ENCODE data around the gene RASA2.

RASA2 gene

DNA sequence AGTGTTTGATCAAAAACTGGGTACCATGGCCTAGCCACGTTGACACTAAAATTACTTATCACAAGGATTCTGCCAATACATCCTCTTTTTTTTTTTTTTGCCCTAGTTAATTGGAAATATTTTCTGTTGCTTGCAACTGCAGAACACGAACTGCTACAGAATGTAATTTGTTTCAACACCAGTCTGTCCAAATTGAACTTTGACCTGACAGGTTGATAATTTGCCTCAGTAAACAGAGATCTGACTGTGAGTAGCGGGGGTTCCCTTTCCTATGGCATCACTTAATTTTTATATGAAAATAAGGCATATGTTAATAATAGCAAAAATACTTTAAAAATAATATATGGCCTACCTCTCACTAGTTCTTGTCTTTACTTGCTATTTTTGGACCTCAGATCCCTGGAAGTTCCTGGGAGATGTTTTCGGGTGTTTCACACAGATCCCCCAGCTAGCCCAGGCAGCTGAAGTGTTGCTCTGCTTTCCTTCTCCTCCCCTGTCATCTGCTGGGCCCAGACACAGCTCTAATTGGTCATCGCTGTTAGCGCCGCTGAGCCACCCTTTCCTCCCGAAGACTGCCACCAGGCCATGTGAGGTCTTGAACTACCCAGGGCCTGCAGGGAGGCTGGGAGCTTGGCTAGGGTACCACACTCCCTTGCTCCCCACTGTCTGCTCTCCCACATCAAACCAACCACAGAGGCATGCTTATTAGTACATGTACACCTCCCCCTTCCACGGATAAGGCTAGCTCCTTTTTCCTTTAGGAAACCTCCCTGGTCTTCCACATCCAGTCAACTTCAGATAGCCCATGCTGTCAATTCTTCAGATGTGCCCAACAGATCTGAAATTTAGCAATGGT, 161.5 kb downstream of the RASA2 start:
- DNase-seq = no peak

DNA sequence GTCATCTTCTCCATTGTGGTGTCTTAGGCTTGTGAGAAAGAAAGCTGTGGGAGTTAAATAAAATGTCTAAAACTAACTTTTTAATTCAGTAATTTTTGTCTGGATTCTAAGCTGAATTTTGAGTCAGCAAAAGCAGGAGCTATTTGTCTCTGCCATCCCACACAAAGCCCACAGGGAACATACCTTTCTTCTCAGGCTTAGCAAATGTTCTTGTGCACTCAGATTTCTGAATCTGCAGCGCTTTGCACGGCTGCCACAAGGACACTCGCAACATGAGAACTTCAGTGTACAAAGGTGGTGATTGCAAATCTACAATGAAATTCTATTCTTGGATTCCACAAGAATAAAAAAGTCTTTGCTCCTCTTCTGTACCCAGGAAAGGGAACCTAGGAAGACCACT, 163.0 kb downstream of the RASA2 start:
- no peak for DNase-seq

DNA sequence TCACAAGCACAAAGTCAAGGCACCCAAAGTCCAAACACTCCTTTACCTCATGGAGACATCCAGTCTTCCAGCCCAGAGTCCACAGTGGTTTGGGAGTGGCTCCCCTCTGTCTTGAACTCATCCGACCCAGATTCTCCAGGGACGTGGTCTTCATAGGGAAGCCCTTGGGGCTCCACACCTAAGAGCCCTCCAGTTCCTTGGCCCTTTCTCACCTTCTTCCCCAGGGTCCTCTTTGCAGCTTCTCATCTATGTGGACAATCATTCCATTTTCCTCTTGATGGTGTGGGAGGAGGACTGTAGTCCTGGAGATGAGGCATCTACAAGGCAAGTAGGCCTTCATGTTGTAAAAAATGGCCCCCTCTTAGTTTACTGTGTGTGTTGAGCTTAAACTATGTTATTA, 164.0 kb downstream of the RASA2 start:
- no peak for DNase-seq

DNA sequence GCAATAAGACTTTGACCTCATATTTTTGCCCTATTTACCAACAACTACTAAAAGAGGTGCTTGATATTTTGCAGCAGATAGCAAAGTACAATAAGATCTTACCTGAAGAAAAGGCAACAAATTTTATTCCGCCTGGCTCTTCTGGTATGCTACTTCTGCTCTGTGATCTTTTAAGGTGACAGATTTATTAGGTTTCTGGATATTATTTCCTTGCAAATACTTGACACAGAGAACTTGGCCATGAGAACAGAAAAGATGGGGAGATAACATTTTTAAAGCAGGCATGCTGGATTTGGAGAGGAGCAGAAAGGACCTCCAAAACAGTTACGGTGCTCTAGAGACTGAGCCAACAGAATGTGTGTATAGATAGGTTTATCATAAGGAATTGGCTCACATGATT, 164.6 kb downstream of the RASA2 start:
- DNase-seq = no peak

DNA sequence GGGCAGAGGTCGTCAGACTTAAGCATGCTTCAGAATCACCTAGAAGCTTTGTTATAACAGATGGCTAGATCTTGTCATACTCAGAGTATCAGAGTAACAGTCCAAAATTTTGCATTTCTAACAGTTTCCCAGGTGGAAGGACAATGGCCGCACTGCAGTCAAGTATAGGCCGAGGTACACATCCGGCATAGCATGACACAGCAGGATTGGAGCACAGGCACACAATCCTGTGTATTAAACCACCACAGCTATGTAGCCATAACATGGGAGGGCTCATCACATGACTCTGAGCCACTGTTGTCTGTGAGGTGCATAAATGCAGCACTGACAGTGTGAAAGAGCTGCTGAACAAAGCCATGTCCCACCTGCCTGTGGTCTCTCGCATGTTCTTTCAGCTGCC, 165.5 kb downstream of the RASA2 start:
- DNase-seq = no peak

DNA sequence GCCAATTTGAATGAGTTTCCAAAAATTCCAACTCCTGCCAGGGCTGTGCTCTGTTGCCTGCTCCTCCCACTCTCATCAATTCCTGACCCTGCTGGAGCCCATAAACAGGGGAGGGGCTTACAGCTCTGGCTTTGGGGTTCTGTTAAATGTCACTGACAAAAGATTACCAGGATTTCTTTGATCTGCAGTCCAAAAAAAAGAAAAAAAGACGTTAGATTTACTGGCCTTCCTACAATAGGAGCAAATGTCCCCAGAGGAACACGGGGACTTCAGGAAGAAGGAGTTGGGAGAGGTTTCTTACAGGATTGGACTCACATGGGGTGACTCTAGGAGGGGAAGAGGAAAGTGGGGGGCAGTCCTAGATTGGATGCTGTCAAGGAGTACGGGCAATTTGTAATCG, 167.0 kb downstream of the RASA2 start:
- DNase-seq = no peak

DNA sequence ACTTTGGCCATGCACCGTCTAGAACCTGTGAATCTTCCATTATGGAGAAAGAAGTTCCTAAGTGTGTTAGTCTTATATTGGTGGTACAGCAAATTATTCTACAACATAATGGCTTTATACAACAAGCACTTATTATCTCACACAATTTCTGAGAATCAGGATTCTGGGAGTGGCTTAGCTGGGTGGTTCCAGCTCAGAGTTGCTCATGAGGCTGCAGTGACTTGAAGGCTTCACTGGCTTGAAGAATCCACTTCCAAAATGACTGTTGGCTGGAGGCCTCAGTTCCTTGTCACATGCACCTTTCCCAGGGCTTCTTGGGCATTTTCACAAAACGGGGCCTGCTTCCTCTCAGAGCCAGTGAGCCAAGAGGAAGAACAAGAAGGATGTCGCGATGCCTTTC, 169.0 kb downstream of the RASA2 start:
- no peak for DNase-seq

DNA sequence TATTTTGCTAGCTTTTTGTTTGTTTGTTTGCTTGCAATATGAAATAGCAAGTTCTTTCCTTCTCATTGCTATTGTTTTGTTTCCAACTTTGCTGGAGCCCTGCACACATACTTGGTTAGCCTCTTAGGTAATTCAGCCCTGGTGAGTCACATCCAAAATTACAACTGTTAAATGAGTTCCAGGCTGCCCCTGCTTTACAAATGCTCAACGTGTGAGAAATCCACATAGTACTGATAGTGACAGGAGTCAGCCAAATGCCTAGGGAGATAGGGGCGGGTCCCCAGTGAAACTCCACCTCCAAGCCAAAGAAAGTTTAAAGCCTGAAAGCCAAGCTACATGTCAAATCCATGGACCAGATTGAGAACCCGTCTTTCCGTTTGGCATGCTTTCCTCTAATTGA, 169.9 kb downstream of the RASA2 start:
- no peak for DNase-seq

DNA sequence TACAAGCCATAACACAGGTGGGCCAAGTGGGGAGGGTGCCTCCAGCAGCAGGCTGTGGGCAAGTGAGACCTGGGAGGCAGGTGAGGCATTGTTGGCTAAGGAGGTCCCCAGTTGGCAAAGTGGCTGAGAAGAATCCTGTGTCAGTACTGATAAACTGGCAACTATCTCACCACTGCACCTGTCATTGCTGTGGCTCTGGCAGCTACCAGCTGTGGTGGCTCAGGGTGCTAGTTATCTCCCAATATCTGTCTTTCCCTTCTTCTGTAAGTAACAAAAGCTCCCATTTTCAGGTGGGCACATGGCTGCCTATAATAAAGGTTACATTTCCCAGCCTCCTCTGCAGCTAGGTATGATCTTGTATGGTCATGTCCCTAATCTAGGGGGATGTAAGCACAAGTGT, 170.7 kb downstream of the RASA2 start:
- no peak for DNase-seq

DNA sequence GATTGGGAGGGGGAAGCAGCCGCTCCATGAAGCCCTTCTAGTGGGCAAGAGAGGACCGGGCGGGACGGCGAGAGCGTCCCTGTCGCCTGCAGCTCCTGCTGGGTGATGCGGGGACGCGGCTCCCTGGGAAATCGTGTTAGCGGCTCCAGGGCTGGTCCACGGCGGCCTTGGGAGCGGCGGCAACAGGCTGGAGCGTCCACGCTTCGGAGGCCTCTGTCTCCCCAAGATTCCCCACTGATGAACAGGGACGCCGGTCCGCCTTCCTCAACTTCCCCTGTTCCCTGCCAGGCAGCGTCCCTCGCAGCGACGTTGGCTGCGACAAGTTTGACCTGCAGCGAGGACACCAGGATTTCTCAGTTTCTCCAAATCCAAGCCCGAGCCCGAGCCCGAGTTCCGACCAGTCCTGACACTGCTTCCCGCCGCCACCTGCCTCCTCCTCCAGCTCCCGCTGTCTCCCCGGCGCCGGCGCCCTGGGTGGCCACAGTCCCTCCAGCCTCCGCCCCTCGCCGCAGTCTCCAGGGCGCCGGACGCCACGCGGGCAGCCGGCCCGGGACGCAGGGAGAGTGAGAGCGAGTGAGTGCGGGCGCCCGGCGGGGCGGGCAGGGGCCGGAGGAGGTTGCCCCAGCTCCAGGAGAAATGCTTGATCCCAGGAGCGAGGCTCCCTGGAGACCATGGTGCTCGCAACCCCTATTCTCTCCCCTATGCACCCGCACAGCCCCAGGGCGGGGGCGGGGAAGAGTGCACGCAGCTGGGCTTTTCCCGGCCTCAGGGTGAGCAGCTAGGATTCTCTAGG, 173.2 kb downstream of the RASA2 start:
- no peak for DNase-seq

DNA sequence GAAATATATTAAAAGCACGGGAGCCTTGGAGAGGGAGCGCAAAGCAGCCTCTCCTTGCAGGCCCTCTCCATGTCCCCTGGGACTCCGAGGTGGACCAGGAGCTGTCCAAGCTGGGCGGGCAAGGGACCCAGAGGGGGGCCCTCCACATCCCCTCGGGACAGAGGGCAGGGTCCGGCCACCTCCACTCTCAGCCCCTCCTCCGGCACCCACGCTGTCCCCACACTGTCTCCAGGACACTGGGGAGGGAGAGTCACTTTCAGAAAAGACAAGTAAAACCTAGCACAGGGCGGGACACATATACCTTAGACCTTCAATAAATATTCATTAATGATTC, 173.8 kb downstream of the RASA2 start:
- no peak for DNase-seq

DNA sequence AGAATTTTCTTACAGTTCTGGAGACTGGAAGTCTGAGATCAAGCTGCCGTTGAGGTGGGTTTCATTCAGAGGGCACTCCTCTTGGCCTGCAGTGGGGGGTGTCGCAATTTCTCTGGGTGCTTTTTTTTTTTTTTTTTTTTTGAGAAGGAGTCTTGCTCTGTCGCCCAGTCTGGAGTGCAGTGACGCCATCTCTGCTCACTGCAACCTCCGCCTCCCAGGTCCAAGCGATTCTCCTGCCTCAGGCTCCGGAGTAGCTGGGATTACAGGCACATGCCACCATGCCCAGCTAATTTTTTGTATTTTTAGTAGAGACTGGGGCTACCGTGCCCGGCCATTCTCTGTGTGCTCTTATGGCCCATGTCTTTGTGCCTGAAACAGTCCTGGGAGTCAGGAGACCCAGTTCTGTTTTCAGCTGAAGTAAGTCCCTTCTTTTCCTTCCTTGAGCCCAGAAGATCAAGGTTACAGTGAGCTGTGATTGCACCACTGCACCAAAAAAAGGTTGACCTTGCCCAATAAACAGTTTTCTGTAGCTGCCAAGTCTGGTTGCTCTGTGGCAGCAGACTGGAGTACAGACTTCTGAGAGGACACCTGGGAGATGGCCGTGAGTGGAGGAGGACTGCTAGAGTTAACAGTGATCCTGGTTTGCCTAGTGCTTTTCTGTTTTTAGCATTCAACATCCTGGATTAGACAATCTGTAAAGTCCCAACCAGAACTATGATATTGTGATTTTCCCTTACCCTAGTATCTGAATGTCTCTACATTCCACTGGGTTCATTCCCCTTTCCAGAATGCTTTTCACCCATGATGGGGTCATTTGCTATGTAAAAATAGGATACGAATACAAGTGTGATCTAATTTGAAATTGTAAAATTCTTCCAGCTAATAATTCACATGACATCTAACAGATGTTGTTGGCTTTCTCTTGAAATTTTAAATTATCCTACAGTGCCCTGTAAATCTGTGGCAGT, 174.7 kb downstream of the RASA2 start:
- DNase-seq = no peak

DNA sequence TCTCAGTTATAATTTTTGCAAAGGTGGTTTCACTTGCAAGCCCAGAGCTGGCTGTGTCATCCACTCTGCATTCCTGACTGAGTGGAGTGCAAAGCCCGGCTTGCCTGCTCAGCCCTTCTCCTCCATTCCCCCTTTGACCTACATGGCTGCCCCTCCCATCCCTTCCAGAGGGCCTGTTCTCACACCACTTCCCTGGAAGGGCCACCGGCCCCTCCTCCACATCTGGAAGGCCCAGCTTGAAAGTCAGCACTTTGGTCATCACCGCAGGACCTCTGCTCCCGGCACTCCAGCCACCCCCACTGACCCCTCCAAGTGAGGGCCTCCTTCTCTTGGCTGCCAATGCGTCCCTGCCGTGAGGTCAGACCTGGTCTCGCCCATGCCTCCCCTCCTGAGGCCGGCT, 177.2 kb downstream of the RASA2 start:
- DNase-seq = no peak
